OCI-LY1 (cell line): Measurements from ENCODE around the gene SHE.

Source experiments
- CTCF ChIP-seq: fragments of 200-600 bp; sonication (generic), shearing (Covaris generic); IDR thresholded peaks from 2 replicates; pipeline ENCODE4 v1.5.1; 2017; ENCODE audit warnings: mild to moderate bottlenecking, antibody characterized with exemption, low read length, moderate library complexity, mixed read lengths
- EZH2 ChIP-seq: fragments of 200-600 bp; sonication (generic), shearing (Covaris generic); IDR thresholded peaks from 2 replicates; pipeline ENCODE4 v1.8.0; 2017; ENCODE audit warnings: borderline replicate concordance, mixed run types, mild to moderate bottlenecking, antibody characterized with exemption, low read length, moderate library complexity, mixed read lengths

GRCh38 chr1:154550657-154551056, 48.4 kb upstream of the SHE start:
- TF ChIP-seq CTCF = no peak
- no peak for TF ChIP-seq EZH2
